Measurements from ENCODE around the gene CPE. TPM values are rescaled to one million over a fixed set of nuclear protein-coding genes. Genes with fewer than 3 reads are reported as not detected.
"Not testable (repeated sequence)": the region's sequence is repeated elsewhere in the genome, so short reads cannot be mapped to it uniquely, and the experiment has no call there.

The CPE gene
- total and polyA plus RNA-seq, 3 experiments from 2014 or later, result not detected

DNA sequence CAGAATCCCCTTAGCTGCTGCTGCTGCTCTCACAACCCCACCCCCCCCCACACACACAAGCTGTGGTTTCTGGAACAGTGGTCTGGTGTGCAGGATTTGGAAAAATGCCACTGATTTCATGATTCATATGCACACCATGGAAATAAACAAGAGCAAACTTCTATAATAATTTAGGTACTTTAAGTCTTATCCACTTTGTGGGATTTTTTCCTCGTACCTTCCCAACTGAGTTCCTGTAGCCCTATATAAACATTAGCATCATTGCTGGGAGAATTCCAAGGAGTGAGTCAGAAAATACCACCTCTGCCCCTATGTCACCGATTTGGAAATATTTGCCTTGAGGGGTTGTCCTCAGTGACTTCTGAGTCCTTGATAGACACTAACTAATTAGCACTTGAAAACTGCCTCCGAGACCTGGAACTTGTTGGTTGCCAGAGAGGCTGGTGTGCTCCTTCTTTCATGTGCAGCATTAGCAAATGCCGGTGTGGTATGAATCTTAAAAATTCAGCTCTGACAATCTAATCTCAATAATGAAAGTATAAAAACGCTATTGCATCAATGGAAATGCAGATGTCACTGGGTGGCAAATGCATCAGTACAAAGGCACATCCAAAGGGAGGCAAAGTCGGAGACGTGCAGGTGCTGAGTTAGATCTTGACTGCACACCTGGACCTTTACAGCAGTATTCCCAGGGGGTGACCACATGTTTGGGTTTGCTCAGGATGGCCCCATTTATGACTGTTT lies 61.8 kb downstream of the CPE start:
- no peaks in the 10 kb centered on the region for H3K9me3 Mint-ChIP-seq

GRCh38 chr4:165443276-165443675 lies 64.5 kb downstream of the CPE start:
- no peaks in the 10 kb centered on the region for H3K9me3 Mint-ChIP-seq
- no peaks in the 10 kb centered on the region for H3K36me3 Mint-ChIP-seq
- H3K27me3 Mint-ChIP-seq, result peaks cover 2 to 4% of the 10 kb centered on the region in 2 donors
- no peak overlapping the region for H3K4me3 ChIP-seq (ENCODE audit: low read length)
- no peaks in the 10 kb centered on the region for H3K4me1 ChIP-seq (ENCODE audit: insufficient read depth, low read length)
- H3K27ac ChIP-seq (ENCODE audit: low read depth, low read length), result no peak overlapping the region
- H3K27me3 ChIP-seq (ENCODE audit: insufficient read depth, low read length, poor library complexity, severe bottlenecking), result no peaks in the 10 kb centered on the region
- no peak for DNase-seq
- ChIA-PET POLR2A (no interaction called here), CTCF (no interaction called here)
- H3K27ac Mint-ChIP-seq, result no peak overlapping the region
- H3K4me1 Mint-ChIP-seq, result peaks cover 0 to 7% (median 4%) of the 10 kb centered on the region in 3 donors
- no peaks in the 10 kb centered on the region for H3K36me3 ChIP-seq (ENCODE audit: insufficient read depth, low read length)
- no peak overlapping the region for H3K4me3 Mint-ChIP-seq
- H3K9me3 ChIP-seq (ENCODE audit: low read length), result no peaks in the 10 kb centered on the region

More for the DNA sequence above, 61.8 kb downstream of the CPE start:
- H3K27ac ChIP-seq (ENCODE audit: low read depth, low read length), result no peak overlapping the region
- Mint-ChIP-seq H3K27me3 (peaks cover 2 to 4% of the 10 kb centered on the region in 2 donors), H3K4me1 (peaks cover 0 to 7% (median 4%) of the 10 kb centered on the region in 3 donors), H3K4me3 (no peak overlapping the region), H3K36me3 (no peaks in the 10 kb centered on the region), H3K27ac (no peak overlapping the region)
- no peak overlapping the region for H3K4me3 ChIP-seq (ENCODE audit: low read length)
- no peak for DNase-seq
- ChIA-PET POLR2A (no interaction called here), CTCF (interaction anchor here (0.6 kb wide), 1 partner anchor 19 kb away, joined by 4 read pairs; no protein-coding TSS in a partner anchor)
- no peaks in the 10 kb centered on the region for H3K9me3 ChIP-seq (ENCODE audit: low read length)
- no peaks in the 10 kb centered on the region for H3K4me1 ChIP-seq (ENCODE audit: insufficient read depth, low read length)
- H3K27me3 ChIP-seq (ENCODE audit: insufficient read depth, low read length, poor library complexity, severe bottlenecking), result peaks cover 4% of the 10 kb centered on the region
- no peaks in the 10 kb centered on the region for H3K36me3 ChIP-seq (ENCODE audit: insufficient read depth, low read length)

DNA sequence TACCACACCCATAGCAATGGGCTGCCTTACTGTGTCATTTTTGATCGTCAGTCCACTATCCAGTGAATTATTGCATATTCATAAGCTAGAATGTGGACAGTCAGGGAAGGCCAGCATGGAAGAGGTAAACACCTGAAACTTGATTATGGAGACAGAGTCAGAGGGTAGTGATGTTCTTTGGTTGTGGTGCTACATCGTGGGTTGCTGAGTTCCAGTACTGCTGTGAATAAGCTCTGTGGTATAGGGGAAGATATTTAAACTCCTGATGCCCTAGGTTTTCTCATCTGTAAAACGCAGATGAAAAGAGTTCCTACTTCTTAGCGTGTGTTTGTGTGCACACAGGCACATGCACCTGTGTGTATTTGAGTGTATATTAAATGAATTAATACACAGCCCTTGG lies 69.9 kb downstream of the CPE start:
- Mint-ChIP-seq H3K4me3 (no peak overlapping the region), H3K4me1 (peaks cover 0 to 2% (median 0%) of the 10 kb centered on the region in 3 donors), H3K27me3 (peaks cover 0 to 5% of the 10 kb centered on the region in 2 donors), H3K27ac (no peak overlapping the region), H3K9me3 (no peaks in the 10 kb centered on the region), H3K36me3 (no peaks in the 10 kb centered on the region)
- H3K4me3 ChIP-seq (ENCODE audit: low read length), result no peak overlapping the region
- H3K9me3 ChIP-seq (ENCODE audit: low read length), result no peaks in the 10 kb centered on the region
- no peaks in the 10 kb centered on the region for H3K27me3 ChIP-seq (ENCODE audit: insufficient read depth, low read length, poor library complexity, severe bottlenecking)
- no peaks in the 10 kb centered on the region for H3K36me3 ChIP-seq (ENCODE audit: insufficient read depth, low read length)
- POLR2A ChIA-PET, result no interaction called here
- H3K27ac ChIP-seq (ENCODE audit: low read depth, low read length), result no peak overlapping the region
- DNase-seq, result no peak
- no peaks in the 10 kb centered on the region for H3K4me1 ChIP-seq (ENCODE audit: insufficient read depth, low read length)
- CTCF ChIA-PET, result no interaction called here

- Histone ChIP-seq H3K4me1 (ENCODE audit: insufficient read depth, low read length) (no peaks in the 10 kb centered on the region), H3K27me3 (ENCODE audit: insufficient read depth, low read length, poor library complexity, severe bottlenecking) (no peaks in the 10 kb centered on the region), H3K4me3 (ENCODE audit: low read length) (no peak overlapping the region), H3K27ac (ENCODE audit: low read depth, low read length) (no peak overlapping the region), H3K9me3 (ENCODE audit: low read length) (no peaks in the 10 kb centered on the region), H3K36me3 (ENCODE audit: insufficient read depth, low read length) (no peaks in the 10 kb centered on the region)
- Mint-ChIP-seq H3K9me3 (no peaks in the 10 kb centered on the region), H3K27me3 (peaks cover 0 to 5% of the 10 kb centered on the region in 2 donors), H3K36me3 (no peaks in the 10 kb centered on the region), H3K4me3 (no peak overlapping the region), H3K4me1 (peaks cover 0 to 2% (median 0%) of the 10 kb centered on the region in 3 donors), H3K27ac (peak overlapping the region in 1 of 8 donors; percentile 11)
- ChIA-PET CTCF (no interaction called here), POLR2A (no interaction called here)
- no peak for DNase-seq
These were observed 70.5 kb downstream of the CPE start for GRCh38 chr4:165449333-165449732.

DNA sequence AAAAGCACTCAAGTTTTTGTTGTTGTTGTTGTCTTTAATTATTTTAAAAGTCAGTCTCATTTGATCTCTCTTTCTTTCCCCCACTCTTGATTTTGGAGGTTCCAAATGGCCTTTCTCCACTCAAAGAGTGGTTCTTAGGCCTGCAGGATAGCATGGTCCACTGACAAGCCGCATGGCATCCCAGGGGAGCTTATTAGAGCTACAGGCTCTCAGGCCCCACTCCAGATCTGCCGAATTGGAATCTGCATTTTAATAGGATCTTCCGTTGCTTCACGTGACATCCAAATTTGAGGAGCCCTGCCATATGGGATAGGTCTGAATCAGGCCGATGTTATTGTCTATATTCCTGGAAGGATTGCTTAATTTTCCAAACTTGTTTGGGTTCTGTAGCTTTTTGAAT lies 72.1 kb downstream of the CPE start:
- H3K4me3 Mint-ChIP-seq, result no peak overlapping the region
- ChIA-PET POLR2A (no interaction called here), CTCF (no interaction called here)
- Histone ChIP-seq H3K27me3 (ENCODE audit: insufficient read depth, low read length, poor library complexity, severe bottlenecking) (no peaks in the 10 kb centered on the region), H3K36me3 (ENCODE audit: insufficient read depth, low read length) (no peaks in the 10 kb centered on the region), H3K4me1 (ENCODE audit: insufficient read depth, low read length) (no peaks in the 10 kb centered on the region), H3K4me3 (ENCODE audit: low read length) (no peak overlapping the region), H3K27ac (ENCODE audit: low read depth, low read length) (no peak overlapping the region), H3K9me3 (ENCODE audit: low read length) (no peaks in the 10 kb centered on the region)
- peaks cover 0 to 2% (median 0%) of the 10 kb centered on the region in 3 donors for H3K4me1 Mint-ChIP-seq
- H3K27ac Mint-ChIP-seq, result no peak overlapping the region
- no peaks in the 10 kb centered on the region for H3K36me3 Mint-ChIP-seq
- H3K27me3 Mint-ChIP-seq, result peaks cover 0 to 3% of the 10 kb centered on the region in 2 donors
- no peaks in the 10 kb centered on the region for H3K9me3 Mint-ChIP-seq
- no peak for DNase-seq

DNA sequence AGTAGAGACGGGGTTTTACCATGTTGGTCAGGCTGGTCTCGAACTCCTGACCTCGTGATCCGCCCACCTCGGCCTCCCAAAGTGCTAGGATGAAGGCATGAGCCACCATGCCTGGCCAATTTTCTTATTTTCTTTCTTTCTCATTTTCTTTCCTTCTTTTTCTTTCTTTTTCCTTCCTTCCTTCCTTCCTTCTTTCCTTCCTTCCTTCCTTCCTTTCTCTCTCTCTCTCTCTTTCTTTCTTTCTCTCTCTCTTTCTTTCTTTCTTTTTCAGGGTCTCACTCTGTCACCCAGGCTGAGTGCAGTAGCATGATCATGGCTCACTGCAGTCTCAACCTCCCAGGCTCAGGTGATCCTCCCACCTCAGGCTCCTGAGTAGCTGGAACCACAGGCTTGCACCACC lies 74.3 kb downstream of the CPE start:
- H3K4me1 ChIP-seq (ENCODE audit: insufficient read depth, low read length); POLR2A ChIA-PET; H3K36me3 ChIP-seq (ENCODE audit: insufficient read depth, low read length); H3K27ac Mint-ChIP-seq; H3K9me3 ChIP-seq (ENCODE audit: low read length); H3K27me3 ChIP-seq (ENCODE audit: insufficient read depth, low read length, poor library complexity, severe bottlenecking); H3K9me3 Mint-ChIP-seq; CTCF ChIA-PET; H3K36me3 Mint-ChIP-seq; DNase-seq; H3K27ac ChIP-seq (ENCODE audit: low read depth, low read length); H3K4me1 Mint-ChIP-seq; H3K4me3 ChIP-seq (ENCODE audit: low read length); H3K4me3 Mint-ChIP-seq: not testable (repeated sequence)
- H3K27me3 Mint-ChIP-seq, result peaks cover 3 to 10% of the 10 kb centered on the region in 2 donors

GRCh38 chr4:165454426-165454825 lies 75.6 kb downstream of the CPE start:
- Histone ChIP-seq H3K27ac (ENCODE audit: low read depth, low read length) (no peak overlapping the region), H3K9me3 (ENCODE audit: low read length) (no peaks in the 10 kb centered on the region), H3K36me3 (ENCODE audit: insufficient read depth, low read length) (no peaks in the 10 kb centered on the region), H3K27me3 (ENCODE audit: insufficient read depth, low read length, poor library complexity, severe bottlenecking) (no peaks in the 10 kb centered on the region), H3K4me3 (ENCODE audit: low read length) (no peak overlapping the region), H3K4me1 (ENCODE audit: insufficient read depth, low read length) (no peaks in the 10 kb centered on the region)
- POLR2A ChIA-PET, result no interaction called here
- Mint-ChIP-seq H3K9me3 (no peaks in the 10 kb centered on the region), H3K36me3 (no peaks in the 10 kb centered on the region), H3K27me3 (peaks cover 2 to 18% of the 10 kb centered on the region in 2 donors), H3K27ac (no peak overlapping the region), H3K4me1 (no peaks in the 10 kb centered on the region), H3K4me3 (no peak overlapping the region)
- CTCF ChIA-PET, result interaction anchor here (1.0 kb wide), 1 partner anchor 323 kb away, joined by 3 read pairs; no protein-coding TSS in a partner anchor
- no peak for DNase-seq

DNA sequence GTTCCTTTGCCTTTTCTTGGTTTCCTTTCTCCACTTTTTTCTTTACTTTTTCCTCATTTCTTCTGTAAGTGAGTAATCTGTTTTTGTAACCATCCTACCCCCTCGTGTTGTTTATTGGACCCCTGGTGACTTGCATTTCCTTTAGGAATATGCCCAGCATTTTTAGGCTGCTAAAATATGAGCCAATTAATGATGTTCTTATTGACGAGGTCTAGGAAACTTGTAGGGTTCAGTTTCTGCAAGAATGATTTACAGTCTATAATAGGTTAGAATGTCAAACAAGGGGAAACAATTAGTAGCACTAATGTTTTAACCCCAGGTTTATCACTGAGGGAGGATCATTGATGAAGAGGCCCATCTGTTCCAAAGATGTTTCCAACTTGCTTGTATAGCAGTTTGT lies 79.0 kb downstream of the CPE start:
- ChIA-PET CTCF (interaction anchor here (1.5 kb wide), 1 partner anchor 327 kb away, joined by 4 read pairs; no protein-coding TSS in a partner anchor), POLR2A (no interaction called here)
- Histone ChIP-seq H3K36me3 (ENCODE audit: insufficient read depth, low read length) (no peaks in the 10 kb centered on the region), H3K27me3 (ENCODE audit: insufficient read depth, low read length, poor library complexity, severe bottlenecking) (no peaks in the 10 kb centered on the region), H3K4me1 (ENCODE audit: insufficient read depth, low read length) (no peaks in the 10 kb centered on the region), H3K27ac (ENCODE audit: low read depth, low read length) (no peak overlapping the region), H3K9me3 (ENCODE audit: low read length) (no peaks in the 10 kb centered on the region), H3K4me3 (ENCODE audit: low read length) (no peak overlapping the region)
- no peaks in the 10 kb centered on the region for H3K9me3 Mint-ChIP-seq
- H3K27ac Mint-ChIP-seq, result no peak overlapping the region
- H3K27me3 Mint-ChIP-seq, result peaks cover 0 to 26% of the 10 kb centered on the region in 2 donors
- DNase-seq, result no peak
- no peaks in the 10 kb centered on the region for H3K4me1 Mint-ChIP-seq
- no peak overlapping the region for H3K4me3 Mint-ChIP-seq
- no peaks in the 10 kb centered on the region for H3K36me3 Mint-ChIP-seq
